Endothelial cell of umbilical vein (primary cell): ENCODE measurements around the gene GABPB1. TPM values are rescaled to one million over a fixed set of nuclear protein-coding genes. Genes with fewer than 3 reads are reported as not detected.

Experiments used
- BruUV-seq: library from RNA; stranded (reverse); fragments of 400-500 nt; replicated peaks from 2 replicates; lab custom pipeline; 2021; lab: Mats Ljungman, UMichigan
- CTCF ChIA-PET: fragments of 300-600, 350-600 bp; sonication (Branson Sonifier 250); formaldehyde crosslinking; loops from one replicate; lab custom pipeline; 2021; ENCODE audit warnings: antibody characterized with exemption, inconsistent platforms; lab: Charles Lee
- POLR2A ChIA-PET: fragments of 300-600, 350-600 bp; sonication (Branson Sonifier 250); formaldehyde crosslinking; loops from one replicate; lab custom pipeline; 2021; ENCODE audit warnings: antibody characterized with exemption, inconsistent platforms; lab: Charles Lee
- DNase-seq: peaks from one replicate; pipeline ENCODE4 v3.0.0-alpha.2; 2011; ENCODE audit warnings: low read depth, low spot score
- FAIRE-seq: peaks from 2 replicates; lab custom pipeline; 2011; peaks lifted over from hg19 to GRCh38; lab: Jason Lieb, UNC
- H2AFZ ChIP-seq: 2 replicates; pipeline ENCODE4 v1.6.0; 2012; ENCODE audit warnings: low read depth, low read length, control low read depth, inconsistent platforms
- H3K27ac ChIP-seq: 2 replicates; pipeline ENCODE4 v1.5.1; 2011; ENCODE audit warnings: low read depth, mild to moderate bottlenecking, control low read depth, low read length, moderate library complexity; ENCODE audit not compliant: insufficient read depth
- H3K27me3 ChIP-seq, 2 experiments: 2 replicates each; pipeline versions ENCODE4 v1.6.0 to v1.6.1; 2011; ENCODE audit warnings: low read length in 2 of 2, mixed read lengths in 1 of 2; ENCODE audit not compliant: control insufficient read depth in 2 of 2, insufficient read depth in 2 of 2
- H3K36me3 ChIP-seq, 2 experiments: 2 replicates in 1 of 2; 3 replicates in 1 of 2; pipeline ENCODE4 v1.5.1; 2011; ENCODE audit warnings: low read length in 2 of 2, mild to moderate bottlenecking in 1 of 2, moderate library complexity in 1 of 2; ENCODE audit not compliant: control insufficient read depth in 2 of 2, insufficient read depth in 2 of 2; ENCODE audit errors: extremely low read depth in 1 of 2
- H3K4me1 ChIP-seq: 3 replicates; pipeline ENCODE4 v1.5.1; 2011; ENCODE audit warnings: mild to moderate bottlenecking, low read length; ENCODE audit not compliant: control insufficient read depth, insufficient read depth; ENCODE audit errors: extremely low read depth
- H3K4me2 ChIP-seq: 2 replicates; pipeline ENCODE4 v1.6.1; 2011; ENCODE audit warnings: low read length, control low read depth, mixed read lengths; ENCODE audit not compliant: insufficient read depth
- H3K4me3 ChIP-seq, 3 experiments: fragments of 200-600 bp in 1 of 3; sonication (generic), shearing (Covaris generic) in 1 of 3; replicated peaks in 1 of 3; 2 replicates each; pipeline ENCODE4 v1.5.1; 2011 to 2016; ENCODE audit warnings: control low read depth in 3 of 3, low read length in 3 of 3, mild to moderate bottlenecking in 2 of 3, inconsistent platforms in 1 of 3, low read depth in 1 of 3, moderate library complexity in 1 of 3; ENCODE audit not compliant: insufficient read depth in 1 of 3
- H3K79me2 ChIP-seq: 2 replicates; pipeline ENCODE4 v1.6.0; 2012; ENCODE audit warnings: low read length, inconsistent platforms; ENCODE audit not compliant: control insufficient read depth, insufficient read depth
- H3K9ac ChIP-seq: replicated peaks from 2 replicates; pipeline ENCODE3; 2011; ENCODE audit warnings: low read length, control low read depth; ENCODE audit not compliant: insufficient read depth; ENCODE audit errors: extremely low read depth
- H3K9me1 ChIP-seq: replicated peaks from 3 replicates; pipeline ENCODE4 v1.6.0; 2011; ENCODE audit warnings: mild to moderate bottlenecking, low read length; ENCODE audit not compliant: control insufficient read depth, insufficient read depth; ENCODE audit errors: extremely low read depth
- H3K9me3 ChIP-seq: replicated peaks from 2 replicates; pipeline ENCODE4 v1.5.1; 2012; ENCODE audit warnings: low read length, inconsistent platforms; ENCODE audit not compliant: control insufficient read depth, insufficient read depth
- H4K20me1 ChIP-seq: replicated peaks from 2 replicates; pipeline ENCODE3; 2011; ENCODE audit warnings: mild to moderate bottlenecking, low read length; ENCODE audit not compliant: control insufficient read depth, insufficient read depth; ENCODE audit errors: extremely low read depth
- CTCF ChIP-seq, 2 donors: IDR thresholded peaks; 1 replicate in 1 of 2; 2 replicates in 1 of 2; pipeline ENCODE4 v1.5.1; 2011; ENCODE audit warnings: low read length in 2 of 2, mild to moderate bottlenecking in 2 of 2, moderate library complexity in 2 of 2, control low read depth in 1 of 2, inconsistent platforms in 1 of 2, low read depth in 1 of 2; ENCODE audit not compliant: insufficient read depth in 1 of 2; ENCODE audit errors: extremely low read depth in 1 of 2
- EZH2 ChIP-seq: IDR thresholded peaks from 2 replicates; pipeline ENCODE4 v1.6.1; 2012; ENCODE audit warnings: borderline replicate concordance, low read depth, mild to moderate bottlenecking, moderate library complexity, low read length, inconsistent platforms; ENCODE audit not compliant: severe bottlenecking
- FOS ChIP-seq: IDR thresholded peaks from 2 replicates; pipeline ENCODE4 v1.6.1; 2011; ENCODE audit warnings: mild to moderate bottlenecking, low read length, moderate library complexity, borderline replicate concordance; ENCODE audit not compliant: insufficient read depth
- GATA2 ChIP-seq: IDR thresholded peaks from 2 replicates; pipeline ENCODE4 v1.7.0; 2011; ENCODE audit warnings: low read depth, mild to moderate bottlenecking, moderate library complexity, mixed read lengths, low read length; ENCODE audit not compliant: insufficient read length, insufficient read depth
- JUN ChIP-seq: IDR thresholded peaks from 2 replicates; pipeline ENCODE4 v1.6.1; 2011; ENCODE audit warnings: borderline replicate concordance, low read depth; ENCODE audit not compliant: insufficient read length, insufficient read depth
- MYC ChIP-seq: IDR thresholded peaks from one replicate; pipeline ENCODE4 v1.6.1; 2011; ENCODE audit warnings: mild to moderate bottlenecking, low read depth, low read length
- POLR2A ChIP-seq: IDR thresholded peaks from 2 replicates; pipeline ENCODE4 v1.6.1; 2012; ENCODE audit warnings: low read depth, mild to moderate bottlenecking, control low read depth, low read length
- POLR2AphosphoS5 ChIP-seq: IDR thresholded peaks from 2 replicates; pipeline ENCODE4 v1.6.1; 2012; ENCODE audit warnings: low read depth, mild to moderate bottlenecking, control low read depth, low read length, moderate library complexity; ENCODE audit not compliant: insufficient read depth
- dilution Hi-C: fragments of 300-500 bp; cut with MboI; formaldehyde crosslinking; loops from one replicate; pipeline ENCODE4 v1.15.0; 2019; ENCODE audit warnings: low sequenced_read_pairs; ENCODE audit not compliant: extremely low pct_ligation_motif_present
- intact Hi-C: fragments of 100-400 bp; cut with micrococcal nuclease; formaldehyde crosslinking; loops from one replicate; pipeline ENCODE4 v1.10.0; 2022
- polyA plus RNA-seq, 4 experiments: library from polyadenylated mRNA; depleted of rRNA in 3 of 4; stranded (reverse) in 3 of 4; unstranded in 1 of 4; fragments of >200 nt; gene quantifications; 2 replicates each; pipeline versions ENCODE4 v1.2.1 to v1.2.3, GENCODE V29; 2011 to 2012; ENCODE audit warnings: missing spikeins in 1 of 4
- total RNA-seq: library from RNA; stranded (reverse); gene quantifications from 2 replicates; pipeline ENCODE4 v1.2.3, GENCODE V29; 2021
- TF ChIP-seq, protein P1 (sequence below): IDR thresholded peaks from 2 replicates; pipeline ENCODE4 v1.6.1; 2011; ENCODE audit not compliant: insufficient read depth, insufficient read length

Gene GABPB1
- total and polyA plus RNA-seq, 2 donors (not counting 3 experiments of a cell fraction or from before 2014, with no cell fraction given) = 42.3 to 59.7 TPM

- H2AFZ ChIP-seq = no peak overlapping the region
- TF ChIP-seq FOS = peak; percentile 61
- peak; percentile 7 for TF ChIP-seq JUN
- TF ChIP-seq, protein P1, sequence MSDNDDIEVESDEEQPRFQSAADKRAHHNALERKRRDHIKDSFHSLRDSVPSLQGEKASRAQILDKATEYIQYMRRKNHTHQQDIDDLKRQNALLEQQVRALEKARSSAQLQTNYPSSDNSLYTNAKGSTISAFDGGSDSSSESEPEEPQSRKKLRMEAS = no peak
- CTCF ChIA-PET = interaction anchor here (0.9 to 1.8 kb wide), 6 partner anchors 13 to 810 kb away, joined by 3 to 6 read pairs (median 3); no protein-coding TSS in a partner anchor
- H3K27ac ChIP-seq = peak overlapping the region; percentile 98
- H3K4me3 ChIP-seq = peak overlapping the region; percentile 69 to 97 (median 79)
- no peaks in the 10 kb centered on the region for H3K9me3 ChIP-seq
- H3K4me2 ChIP-seq = peak overlapping the region; percentile 100
- DNase-seq (peak; percentile 78), FAIRE-seq (peak; percentile 28)
- dilution Hi-C loops = no loop called here
- BruUV-seq = TSS peak; percentile 38
- H3K36me3 ChIP-seq = no peaks in the 10 kb centered on the region
- H3K9ac ChIP-seq = peak overlapping the region; percentile 99
- H3K4me1 ChIP-seq = peaks cover 38% of the 10 kb centered on the region
- no peaks in the 10 kb centered on the region for H3K9me1 ChIP-seq
- POLR2A ChIA-PET = interaction anchor here (0.7 kb wide), 2 partner anchors 71 to 1817 kb away, joined by 3 to 4 read pairs; no protein-coding TSS in a partner anchor
- intact Hi-C loops = loop anchor here (5.0 to 10.0 kb wide), 5 partner anchors 411 to 1479 kb away; partner anchors contain the start of genes AP4E1, EID1, SPPL2A and TNFAIP8L3
- peaks cover 7% of the 10 kb centered on the region for H4K20me1 ChIP-seq
- H3K79me2 ChIP-seq = peaks cover 88% of the 10 kb centered on the region
- H3K27me3 ChIP-seq = no peaks in the 10 kb centered on the region
These were observed 1.6 kb downstream of the GABPB1 start for GRCh38 chr15:50353251-50353974.

DNA sequence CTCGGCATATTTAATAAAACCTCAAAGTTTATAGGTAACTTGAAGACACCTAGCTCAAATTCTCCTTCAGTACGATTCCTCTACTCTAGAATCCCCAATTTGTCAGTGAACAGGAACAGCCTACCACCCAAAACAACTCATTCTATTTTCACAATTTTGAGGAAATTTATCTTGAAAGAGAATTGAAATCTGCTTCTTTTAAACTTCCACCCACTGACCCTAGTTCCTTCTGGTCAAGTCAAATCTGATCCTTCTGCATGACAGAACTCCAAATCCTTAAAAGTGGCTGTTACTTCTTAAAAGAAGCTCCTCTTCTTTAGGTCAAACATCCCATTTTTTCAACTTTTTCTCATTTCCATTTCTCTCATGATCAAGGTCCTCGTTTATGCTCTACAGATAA is 4.4 kb downstream of the GABPB1 start:
- H3K27ac ChIP-seq = no peak overlapping the region
- ChIA-PET CTCF (interaction anchor here (0.6 to 2.9 kb wide), 3 partner anchors 13 to 209 kb away, joined by 3 to 15 read pairs (median 3); no protein-coding TSS in a partner anchor), POLR2A (no interaction called here)
- no peaks in the 10 kb centered on the region for H3K27me3 ChIP-seq
- intact Hi-C loops (loop anchor here (5.0 to 10.0 kb wide), 5 partner anchors 414 to 1476 kb away; partner anchors contain the start of genes AP4E1, EID1, SPPL2A and TNFAIP8L3), dilution Hi-C loops (no loop called here)
- DNase-seq (no peak), FAIRE-seq (no peak)
- BruUV-seq = no TSS peak
- no peak overlapping the region for H3K9ac ChIP-seq
- H3K36me3 ChIP-seq = no peaks in the 10 kb centered on the region
- peaks cover 25% of the 10 kb centered on the region for H3K4me1 ChIP-seq
- no peak overlapping the region for H2AFZ ChIP-seq
- no peaks in the 10 kb centered on the region for H3K9me1 ChIP-seq
- peaks cover 12% of the 10 kb centered on the region for H4K20me1 ChIP-seq
- peak overlapping the region; percentile 34 for H3K4me2 ChIP-seq
- H3K9me3 ChIP-seq = no peaks in the 10 kb centered on the region
- H3K79me2 ChIP-seq = peaks cover 90% of the 10 kb centered on the region
- no peak overlapping the region for H3K4me3 ChIP-seq
- TF ChIP-seq CTCF (IDR thresholded peaks at IDR 0.05; ENCODE audit: extremely low read depth in 1 of 2, insufficient read depth in 1 of 2, low read depth in 1 of 2, low read length in 2 of 2) (no peak), EZH2 (no peak), JUN (no peak), MYC (no peak), POLR2AphosphoS5 (no peak), GATA2 (no peak), POLR2A (no peak), FOS (no peak)
- TF ChIP-seq, protein P1 = no peak
